HEK293 (cell line): ENCODE data around the gene SCRT2.

Experiments
- ATF2 ChIP-seq: fragments of 450-650 bp; formaldehyde crosslinking; IDR thresholded peaks from 2 replicates; pipeline ENCODE4 v1.5.1; 2016; ENCODE audit warnings: missing biosample characterization, missing genetic modification characterization, low read depth
- CTCF ChIP-seq: fragments of 450-650 bp; formaldehyde crosslinking; IDR thresholded peaks from 2 replicates; pipeline ENCODE4 v1.5.1; 2016; ENCODE audit warnings: missing biosample characterization, missing genetic modification characterization
- HOXD13 ChIP-seq: sonication (generic); formaldehyde crosslinking; IDR thresholded peaks from 2 replicates; pipeline ENCODE4 v1.8.0; 2022; ENCODE audit warnings: missing genetic modification reagents, borderline replicate concordance
- SETDB1 ChIP-seq: IDR thresholded peaks from one replicate; pipeline ENCODE4 v1.6.1; 2017; ENCODE audit warnings: mild to moderate bottlenecking, low read length, moderate library complexity, mixed read lengths; ENCODE audit not compliant: insufficient read length
- ZNF148 ChIP-seq: fragments of 450-650 bp; formaldehyde crosslinking; IDR thresholded peaks from 2 replicates; pipeline ENCODE4 v1.5.0; 2017; ENCODE audit warnings: missing biosample characterization, missing genetic modification characterization, borderline replicate concordance
- ZNF184 ChIP-seq: fragments of 450-650 bp; IDR thresholded peaks from 2 replicates; pipeline ENCODE4 v1.5.1; 2018; ENCODE audit warnings: missing biosample characterization, mild to moderate bottlenecking, missing genetic modification characterization
- ZNF449 ChIP-seq: fragments of 450-650 bp; formaldehyde crosslinking; IDR thresholded peaks from 2 replicates; pipeline ENCODE4 v1.5.1; 2017; ENCODE audit warnings: missing biosample characterization, mild to moderate bottlenecking, missing genetic modification characterization, moderate library complexity
- ZNF510 ChIP-seq: fragments of 450-650 bp; formaldehyde crosslinking; IDR thresholded peaks from 2 replicates; pipeline ENCODE4 v1.5.1; 2018; ENCODE audit warnings: mild to moderate bottlenecking, missing genetic modification characterization, missing biosample characterization; ENCODE audit not compliant: insufficient replicate concordance
- ZNF549 ChIP-seq: fragments of 450-650 bp; IDR thresholded peaks from 2 replicates; pipeline ENCODE4 v1.5.1; 2018; ENCODE audit warnings: missing biosample characterization, missing genetic modification characterization, mild to moderate bottlenecking, inconsistent platforms, moderate library complexity
- ZNF555 ChIP-seq: fragments of 450-650 bp; formaldehyde crosslinking; conservative IDR thresholded peaks from 2 replicates; pipeline ENCODE4 v1.5.1; 2017; ENCODE audit warnings: missing biosample characterization, mild to moderate bottlenecking, missing genetic modification characterization, inconsistent platforms
- ZNF830 ChIP-seq: fragments of 450-650 bp; IDR thresholded peaks from 2 replicates; pipeline ENCODE4 v1.5.0; 2018; ENCODE audit warnings: missing biosample characterization, missing genetic modification characterization, low read depth, mild to moderate bottlenecking, moderate library complexity

- TF ChIP-seq HOXD13 (CRISPR knock-in tag) (no peak), ZNF549 (tag by site-specific recombination) (no peak), ZNF830 (tag by site-specific recombination) (no peak), CTCF (tag by site-specific recombination) (no peak), ZNF555 (no peak), ZNF510 (no peak), ZNF184 (tag by site-specific recombination) (no peak), ZNF449 (tag by site-specific recombination) (no peak), ATF2 (tag by site-specific recombination) (no peak), ZNF148 (tag by site-specific recombination) (no peak), SETDB1 (no peak)
Observed at GRCh38 chr20:623704-624103, 51.9 kb downstream of the SCRT2 start.
